Right atrium auricular region (tissue), 2 donors: ENCODE results near the gene CD8B2. TPM values are rescaled to one million over a fixed set of nuclear protein-coding genes. Genes with fewer than 3 reads are reported as not detected.

Experiments used
- DNase-seq: peaks from one replicate; pipeline ENCODE4 v3.0.0-alpha.2; 2019; ENCODE audit warnings: low spot score
- H3K27ac ChIP-seq, 2 donors: fragments of 200-600 bp; sonication (generic); 1 replicate in 1 of 2; 2 replicates in 1 of 2; pipeline ENCODE4 v1.5.1; 2016 to 2019
- H3K27me3 ChIP-seq, 2 donors: fragments of 200-600 bp; sonication (generic); one replicate each; pipeline versions ENCODE4 v1.5.1 to v1.6.0; 2017 to 2019
- H3K36me3 ChIP-seq: fragments of 200-600 bp; sonication (generic); one replicate; pipeline ENCODE4 v1.5.1; 2016
- H3K4me1 ChIP-seq, 2 donors: fragments of 200-600 bp; sonication (generic); one replicate each; pipeline versions ENCODE4 v1.5.1 to v1.6.0; 2017 to 2019
- H3K4me3 ChIP-seq, 2 donors: fragments of 200-600 bp; sonication (generic); 1 replicate in 1 of 2; 2 replicates in 1 of 2; pipeline ENCODE4 v1.5.1; 2017 to 2019; ENCODE audit warnings: mild to moderate bottlenecking in 1 of 2, moderate library complexity in 1 of 2
- H3K9me3 ChIP-seq, 2 donors: fragments of 200-600 bp; sonication (generic); one replicate each; pipeline ENCODE4 v1.5.1; 2019
- CTCF ChIP-seq, 2 donors: fragments of 200-600 bp; sonication (generic); IDR thresholded peaks; one replicate each; pipeline ENCODE4 v1.5.1; 2019; ENCODE audit warnings: antibody characterized with exemption in 2 of 2
- total RNA-seq, 2 donors: library from RNA; depleted of rRNA; stranded (reverse); fragments of >200 nt; gene quantifications; one replicate each; pipeline ENCODE4 v1.1.0, GENCODE V29; 2016

Gene CD8B2
- total RNA-seq, 2 donors from 2014 or later = not detected

- TF ChIP-seq CTCF (IDR thresholded peaks at IDR 0.05) = no peak
- DNase-seq = no peak
- no peaks in the 10 kb centered on the region for H3K27me3 ChIP-seq
- H3K36me3 ChIP-seq = no peaks in the 10 kb centered on the region
- H3K4me3 ChIP-seq = no peak overlapping the region
- no peaks in the 10 kb centered on the region for H3K9me3 ChIP-seq
- H3K4me1 ChIP-seq = peaks cover 0 to 2% of the 10 kb centered on the region in 2 donors
- H3K27ac ChIP-seq = no peak overlapping the region
These were observed 50.6 kb downstream of the CD8B2 start for GRCh38 chr2:106537791-106538191.

GRCh38 chr2:106540886-106541285 is 53.7 kb downstream of the CD8B2 start:
- Histone ChIP-seq H3K36me3 (no peaks in the 10 kb centered on the region), H3K9me3 (no peaks in the 10 kb centered on the region), H3K4me3 (no peak overlapping the region), H3K27me3 (no peaks in the 10 kb centered on the region), H3K4me1 (peaks cover 0 to 6% of the 10 kb centered on the region in 2 donors), H3K27ac (no peak overlapping the region)
- no peak for TF ChIP-seq CTCF (IDR thresholded peaks at IDR 0.05)
- DNase-seq = no peak

GRCh38 chr2:106541333-106541732 is 54.2 kb downstream of the CD8B2 start:
- no peak for DNase-seq
- Histone ChIP-seq H3K36me3 (no peaks in the 10 kb centered on the region), H3K27me3 (no peaks in the 10 kb centered on the region), H3K4me3 (no peak overlapping the region), H3K9me3 (no peaks in the 10 kb centered on the region), H3K27ac (no peak overlapping the region), H3K4me1 (peaks cover 0 to 6% of the 10 kb centered on the region in 2 donors)
- TF ChIP-seq CTCF (IDR thresholded peaks at IDR 0.05) = no peak

GRCh38 chr2:106542746-106543359 is 55.7 kb downstream of the CD8B2 start:
- DNase-seq = peak; percentile 71
- TF ChIP-seq CTCF (IDR thresholded peaks at IDR 0.05) = peak; percentile 94
- H3K9me3 ChIP-seq = no peaks in the 10 kb centered on the region
- no peak overlapping the region for H3K27ac ChIP-seq
- peaks cover 0 to 6% of the 10 kb centered on the region in 2 donors for H3K4me1 ChIP-seq
- H3K36me3 ChIP-seq = no peaks in the 10 kb centered on the region
- no peak overlapping the region for H3K4me3 ChIP-seq
- no peaks in the 10 kb centered on the region for H3K27me3 ChIP-seq

GRCh38 chr2:106545007-106545406 is 57.8 kb downstream of the CD8B2 start:
- TF ChIP-seq CTCF (IDR thresholded peaks at IDR 0.05) = no peak
- Histone ChIP-seq H3K4me3 (no peak overlapping the region), H3K27me3 (no peaks in the 10 kb centered on the region), H3K9me3 (no peaks in the 10 kb centered on the region), H3K36me3 (no peaks in the 10 kb centered on the region), H3K4me1 (peaks cover 0 to 6% of the 10 kb centered on the region in 2 donors), H3K27ac (no peak overlapping the region)
- DNase-seq = no peak
